Jurkat, Clone E6-1 (cell line): Measurements from ENCODE around the gene UBXN7. TPM values are rescaled to one million over a fixed set of nuclear protein-coding genes. Genes with fewer than 3 reads are reported as not detected.
A peak's percentile ranks its signal among the peaks of the same experiment; 100 is the strongest.
"Not testable (repeated sequence)": the region's sequence is repeated elsewhere in the genome, so short reads cannot be mapped to it uniquely, and the experiment has no call there.

Experiments
- DNase-seq: peaks from one replicate; pipeline ENCODE4 v3.0.0-alpha.2; 2011; ENCODE audit warnings: low read depth, low spot score
- H3K4me3 ChIP-seq: 2 replicates; pipeline ENCODE4 v1.5.1; 2011; ENCODE audit warnings: mild to moderate bottlenecking, low read length, control low read depth, moderate library complexity
- polyA plus RNA-seq: library from polyadenylated mRNA; unstranded; fragments of >200 nt; gene quantifications from one replicate; pipeline ENCODE4 v1.2.1, GENCODE V29; 2012; ENCODE audit warnings: missing spikeins; ENCODE audit not compliant: insufficient read length, insufficient read depth

The UBXN7 gene
- polyA plus RNA-seq = 21.1 TPM

GRCh38 chr3:196432137-196432879 lies at the start of gene UBXN7:
Gene UBXN7, minus strand, starts transcription at chr3:196432427. Its CDS starts 28 bp downstream, at chr3:196432399.
- DNase-seq = peak; percentile 82
- H3K4me3 ChIP-seq = peak within 1 kb of the TSS; percentile 89

GRCh38 chr3:196477678-196478077 lies 45.5 kb upstream of the UBXN7 start:
- no peak for DNase-seq
- no peak overlapping the region for H3K4me3 ChIP-seq

GRCh38 chr3:196472286-196472685 lies 40.1 kb upstream of the UBXN7 start:
- no peak for DNase-seq
- no peak overlapping the region for H3K4me3 ChIP-seq

GRCh38 chr3:196471551-196471950 lies 39.3 kb upstream of the UBXN7 start:
- no peak for DNase-seq

GRCh38 chr3:196470182-196470581 lies 38.0 kb upstream of the UBXN7 start:
- H3K4me3 ChIP-seq, DNase-seq: not testable (repeated sequence)

More at GRCh38 chr3:196471551-196471950, 39.3 kb upstream of the UBXN7 start:
- H3K4me3 ChIP-seq = no peak overlapping the region

- no peak for DNase-seq
- no peak overlapping the region for H3K4me3 ChIP-seq
These were observed 31.6 kb upstream of the UBXN7 start for GRCh38 chr3:196463804-196464203.

- no peak overlapping the region for H3K4me3 ChIP-seq
- DNase-seq = no peak
These were observed 31.2 kb upstream of the UBXN7 start for GRCh38 chr3:196463478-196463756.

- DNase-seq, H3K4me3 ChIP-seq: not testable (repeated sequence)
These were observed 30.7 kb upstream of the UBXN7 start for GRCh38 chr3:196462680-196463477.

- DNase-seq = no peak
- H3K4me3 ChIP-seq = no peak overlapping the region
These were observed 25.8 kb upstream of the UBXN7 start for GRCh38 chr3:196458063-196458462.

GRCh38 chr3:196457470-196457869 lies 25.2 kb upstream of the UBXN7 start:
- H3K4me3 ChIP-seq, DNase-seq: not testable (repeated sequence)

GRCh38 chr3:196454935-196455334 lies 22.7 kb upstream of the UBXN7 start:
- no peak overlapping the region for H3K4me3 ChIP-seq
- DNase-seq = no peak

- not testable (repeated sequence) for DNase-seq, H3K4me3 ChIP-seq
These were observed 13.2 kb upstream of the UBXN7 start for GRCh38 chr3:196445391-196445790.

GRCh38 chr3:196444500-196444894 lies 12.3 kb upstream of the UBXN7 start:
- H3K4me3 ChIP-seq = no peak overlapping the region
- DNase-seq = no peak

GRCh38 chr3:196440696-196441095 lies 8.5 kb upstream of the UBXN7 start:
- no peak overlapping the region for H3K4me3 ChIP-seq
- no peak for DNase-seq

- DNase-seq = no peak
These were observed 7.9 kb upstream of the UBXN7 start for GRCh38 chr3:196440041-196440537.

GRCh38 chr3:196431181-196432136 lies 768 bp downstream of the UBXN7 start:
- DNase-seq = peak; percentile 58
- peak overlapping the region; percentile 89 for H3K4me3 ChIP-seq

More at GRCh38 chr3:196440041-196440537, 7.9 kb upstream of the UBXN7 start:
- H3K4me3 ChIP-seq = no peak overlapping the region

GRCh38 chr3:196428041-196428440 lies 4.2 kb downstream of the UBXN7 start:
- no peak overlapping the region for H3K4me3 ChIP-seq
- DNase-seq = no peak

- DNase-seq = not testable (repeated sequence)
These were observed 7.8 kb downstream of the UBXN7 start for GRCh38 chr3:196424421-196424820.

More at GRCh38 chr3:196424421-196424820, 7.8 kb downstream of the UBXN7 start:
- not testable (repeated sequence) for H3K4me3 ChIP-seq
